ENCODE data around the gene PPEF1. TPM values are rescaled to one million over a fixed set of nuclear protein-coding genes. Genes with fewer than 3 reads are reported as not detected.

The PPEF1 gene
- total and polyA plus RNA-seq, 8 donors = 0.31 to 1.0 (median 0.70) TPM

- intact Hi-C loops (cut with DNase I) = no loop called here
- H3K27me3 ChIP-seq = no peaks in the 10 kb centered on the region
- DNase-seq (no peak), ATAC-seq (peak; percentile 60)
- H3K36me3 ChIP-seq = no peaks in the 10 kb centered on the region
- H3K4me1 ChIP-seq = no peaks in the 10 kb centered on the region
- no peak overlapping the region for H3K4me3 ChIP-seq
- H3K9me3 ChIP-seq = no peaks in the 10 kb centered on the region
- no peak for TF ChIP-seq CTCF (IDR thresholded peaks at IDR 0.05)
- no peak overlapping the region for H3K27ac ChIP-seq
Observed at GRCh38 chrX:18873189-18873791, 165.8 kb downstream of the PPEF1 start.

- TF ChIP-seq CTCF (IDR thresholded peaks at IDR 0.05) = no peak
- H3K4me3 ChIP-seq = no peak overlapping the region
- no peaks in the 10 kb centered on the region for H3K9me3 ChIP-seq
- ATAC-seq (no peak), DNase-seq (no peak)
- no peaks in the 10 kb centered on the region for H3K36me3 ChIP-seq
- H3K27ac ChIP-seq = no peak overlapping the region
- intact Hi-C loops (cut with DNase I) = no loop called here
- H3K4me1 ChIP-seq = no peaks in the 10 kb centered on the region
- no peaks in the 10 kb centered on the region for H3K27me3 ChIP-seq
Observed at GRCh38 chrX:18873836-18874235, 166.4 kb downstream of the PPEF1 start.

GRCh38 chrX:18874560-18875255, 167.3 kb downstream of the PPEF1 start:
- Histone ChIP-seq H3K27ac (no peak overlapping the region), H3K4me3 (no peak overlapping the region), H3K27me3 (no peaks in the 10 kb centered on the region), H3K36me3 (no peaks in the 10 kb centered on the region), H3K4me1 (no peaks in the 10 kb centered on the region), H3K9me3 (no peaks in the 10 kb centered on the region)
- DNase-seq (no peak), ATAC-seq (no peak)
- no peak for TF ChIP-seq CTCF (IDR thresholded peaks at IDR 0.05)
- intact Hi-C loops (cut with DNase I) = no loop called here

DNA sequence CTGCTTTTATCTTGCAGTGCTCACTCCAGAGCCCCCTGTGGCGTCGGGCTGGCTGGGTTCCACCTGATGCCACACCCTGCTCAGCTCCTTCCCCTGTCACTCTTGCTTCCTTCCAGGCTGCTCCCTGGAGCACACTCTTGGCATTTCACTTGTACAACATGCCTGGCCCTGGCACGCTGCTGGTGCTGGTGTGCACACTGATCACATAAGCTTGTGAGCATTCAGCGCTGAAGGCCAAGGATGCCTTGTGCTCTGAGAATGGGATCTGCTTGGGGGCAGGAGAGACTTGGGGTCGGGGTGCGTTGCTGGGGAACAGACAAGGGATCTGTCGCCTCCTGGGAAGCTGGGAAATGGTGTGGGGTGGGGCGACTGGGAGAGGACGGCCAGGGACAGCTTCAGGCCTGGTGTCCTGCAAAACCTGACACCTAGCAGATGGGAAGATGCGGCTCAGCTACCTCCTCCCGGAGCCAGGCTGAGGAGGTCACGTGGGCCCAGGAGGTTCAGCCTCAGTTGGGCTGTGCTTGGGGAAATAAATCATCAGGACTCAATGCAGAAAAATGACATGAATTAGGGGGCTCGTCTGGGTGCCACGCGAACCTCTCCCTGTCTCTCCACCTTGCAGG, 167.9 kb downstream of the PPEF1 start:
- Histone ChIP-seq H3K27me3 (no peaks in the 10 kb centered on the region), H3K4me1 (no peaks in the 10 kb centered on the region), H3K9me3 (no peaks in the 10 kb centered on the region), H3K27ac (no peak overlapping the region), H3K36me3 (no peaks in the 10 kb centered on the region), H3K4me3 (no peak overlapping the region)
- ATAC-seq (no peak), DNase-seq (no peak)
- intact Hi-C loops (cut with DNase I) = no loop called here
- no peak for TF ChIP-seq CTCF (IDR thresholded peaks at IDR 0.05)

DNA sequence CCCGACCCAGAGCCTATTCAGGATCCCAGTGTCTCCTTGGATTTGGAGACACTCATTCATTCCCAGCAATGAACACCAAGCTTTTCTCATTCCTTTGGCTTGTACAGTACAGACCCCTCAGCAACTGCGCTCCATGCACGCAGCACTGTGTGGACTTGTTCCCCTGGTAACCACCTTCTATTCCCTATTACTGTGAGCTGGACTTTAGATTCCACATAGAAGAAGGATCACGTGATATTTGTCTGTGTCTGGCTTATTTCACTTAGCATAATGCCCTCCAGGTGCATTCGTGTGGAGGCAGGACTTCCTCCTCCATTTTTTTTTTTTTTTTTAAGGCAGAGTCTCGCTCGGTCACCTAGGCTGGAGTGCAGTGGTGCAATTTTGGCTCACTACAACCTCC, 170.0 kb downstream of the PPEF1 start:
- H3K27ac ChIP-seq = no peak overlapping the region
- DNase-seq (no peak), ATAC-seq (no peak)
- no peaks in the 10 kb centered on the region for H3K36me3 ChIP-seq
- H3K4me3 ChIP-seq = no peak overlapping the region
- intact Hi-C loops (cut with DNase I) = no loop called here
- H3K4me1 ChIP-seq = no peaks in the 10 kb centered on the region
- no peak for TF ChIP-seq CTCF (IDR thresholded peaks at IDR 0.05)
- H3K9me3 ChIP-seq = no peaks in the 10 kb centered on the region
- H3K27me3 ChIP-seq = no peaks in the 10 kb centered on the region
